ENCODE data around the gene SCTR.
"Not testable (repeated sequence)": the region's sequence is repeated elsewhere in the genome, so short reads cannot be mapped to it uniquely, and the experiment has no call there.

SCTR gene

GRCh38 chr2:119408221-119408619 lies 116.1 kb downstream of the SCTR start:
- no peak for DNase-seq (ENCODE audit: low read depth in 2 of 2)

DNA sequence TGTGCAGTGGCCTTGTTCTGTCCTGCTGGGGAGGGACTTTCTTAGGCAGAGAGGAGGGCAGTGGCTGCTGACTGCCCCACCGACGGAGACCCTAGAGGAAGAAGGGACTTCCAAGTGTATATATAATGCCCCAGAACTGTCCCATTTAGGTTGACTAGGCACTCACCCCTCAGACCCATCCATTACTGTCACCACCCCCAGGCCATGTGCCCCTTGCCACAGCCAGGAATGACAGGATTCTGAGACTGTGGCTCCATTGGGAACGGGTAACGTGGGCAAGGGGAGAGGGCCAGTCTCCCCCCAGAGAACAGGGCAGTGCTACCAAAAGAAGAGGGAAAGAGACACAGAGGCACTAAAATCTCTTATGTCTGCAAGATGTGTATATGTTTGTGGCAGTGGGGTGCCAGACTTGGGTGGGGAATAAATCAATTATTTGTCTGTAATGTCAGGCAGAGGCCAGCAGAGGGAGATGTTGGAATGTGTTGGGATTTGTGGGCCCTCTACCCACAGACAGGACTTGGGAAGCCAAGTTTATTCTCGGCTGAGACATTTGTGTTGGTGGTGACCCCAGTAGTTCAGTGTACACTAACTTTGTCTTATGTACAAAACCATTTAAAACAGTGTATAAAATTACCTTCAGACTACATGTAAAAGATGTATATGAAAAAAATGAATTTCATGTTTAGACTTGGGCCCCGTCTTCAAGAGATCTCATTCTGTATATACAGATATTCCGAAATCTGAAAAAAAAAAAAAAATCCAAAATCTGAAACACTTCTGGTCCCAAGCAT lies 116.7 kb downstream of the SCTR start:
- DNase-seq (ENCODE audit: low read depth in 2 of 2) = no peak

DNA sequence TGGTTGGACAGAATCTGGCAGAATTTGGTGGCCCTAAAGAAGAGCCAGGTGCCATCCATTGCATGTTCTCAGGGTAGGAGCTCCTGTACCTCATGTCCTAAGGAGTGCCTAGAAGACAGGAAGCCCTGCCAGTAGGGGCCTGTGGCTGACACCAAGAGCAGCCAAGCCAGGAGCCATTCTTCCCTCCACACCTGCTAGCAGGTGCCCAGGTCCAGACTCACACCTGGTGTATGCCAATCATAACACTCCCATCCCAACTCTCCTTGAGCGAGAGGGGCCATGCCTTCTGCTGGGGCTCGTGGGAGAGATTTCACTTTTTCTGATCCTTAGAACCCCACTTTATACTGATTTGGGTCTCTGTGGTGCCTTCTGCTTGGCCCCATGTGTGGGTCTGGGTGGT lies 119.1 kb downstream of the SCTR start:
- DNase-seq (ENCODE audit: low read depth in 2 of 2) = no peak

DNA sequence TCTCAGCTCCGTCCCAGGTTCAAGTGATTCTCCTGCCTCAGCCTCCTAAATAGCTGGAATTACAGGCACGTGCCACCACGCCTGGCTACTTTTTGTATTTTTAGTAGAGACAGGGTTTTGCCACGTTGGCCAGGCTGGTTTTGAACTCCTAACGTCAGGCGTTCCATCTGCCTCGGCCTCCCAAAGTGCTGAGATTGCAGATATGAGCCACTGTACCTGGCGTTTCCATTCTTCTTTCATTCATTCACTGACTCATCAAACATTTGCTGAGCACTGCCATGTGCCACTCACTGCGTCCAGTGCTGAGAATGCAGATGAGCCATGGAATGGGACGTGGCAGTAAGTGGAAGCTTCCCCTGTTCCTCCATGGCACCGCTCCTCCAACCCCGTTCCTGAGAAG lies 120.7 kb downstream of the SCTR start:
- not testable (repeated sequence) for DNase-seq (ENCODE audit: low read depth in 2 of 2)

DNA sequence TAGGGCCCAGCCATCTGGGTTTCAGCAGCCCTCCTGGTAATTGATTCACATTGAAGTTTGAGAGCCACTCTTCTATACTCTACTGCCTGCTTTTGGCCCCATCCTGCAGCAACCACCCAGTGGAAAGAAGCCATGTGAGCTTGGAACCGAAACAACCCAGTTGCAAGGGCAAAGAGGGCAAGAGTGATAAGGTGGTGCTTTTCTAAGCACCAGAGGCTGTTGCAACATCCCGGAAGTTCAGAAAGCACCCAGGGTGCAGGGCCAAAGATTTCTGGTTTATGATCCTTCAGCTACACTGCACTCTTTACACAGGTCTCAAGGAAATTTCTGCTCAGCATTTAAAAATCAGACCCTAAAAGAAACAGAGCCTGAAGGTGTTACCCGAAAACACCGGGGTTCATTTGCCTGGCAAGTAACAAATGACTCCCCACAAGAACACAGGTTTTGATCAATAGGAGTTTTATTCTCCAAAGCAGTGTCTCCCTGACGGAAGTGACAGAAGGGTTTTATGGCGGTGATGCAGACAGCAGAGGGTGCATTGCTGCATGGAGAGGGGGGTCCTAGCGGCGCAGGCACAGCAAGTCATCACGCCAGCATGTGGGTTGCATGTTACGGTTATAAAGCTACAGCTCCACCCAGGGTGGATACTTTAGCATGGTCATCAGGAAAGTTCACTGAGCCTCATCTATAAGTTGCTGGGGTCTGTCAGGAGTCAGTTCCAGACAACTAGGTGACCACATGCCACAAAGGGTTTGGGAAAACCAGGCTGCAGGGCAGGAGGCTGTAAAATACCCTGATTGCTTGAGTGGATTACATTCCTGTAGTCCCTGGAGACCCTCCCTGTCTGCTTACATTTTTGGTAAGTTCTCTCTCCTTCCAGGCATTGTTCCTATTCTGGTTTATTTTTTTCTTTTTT lies 121.4 kb downstream of the SCTR start:
- no peak for DNase-seq (ENCODE audit: low read depth in 2 of 2)

- DNase-seq (ENCODE audit: low read depth in 2 of 2) = no peak
Observed at GRCh38 chr2:119402106-119402505, 122.2 kb downstream of the SCTR start.

DNA sequence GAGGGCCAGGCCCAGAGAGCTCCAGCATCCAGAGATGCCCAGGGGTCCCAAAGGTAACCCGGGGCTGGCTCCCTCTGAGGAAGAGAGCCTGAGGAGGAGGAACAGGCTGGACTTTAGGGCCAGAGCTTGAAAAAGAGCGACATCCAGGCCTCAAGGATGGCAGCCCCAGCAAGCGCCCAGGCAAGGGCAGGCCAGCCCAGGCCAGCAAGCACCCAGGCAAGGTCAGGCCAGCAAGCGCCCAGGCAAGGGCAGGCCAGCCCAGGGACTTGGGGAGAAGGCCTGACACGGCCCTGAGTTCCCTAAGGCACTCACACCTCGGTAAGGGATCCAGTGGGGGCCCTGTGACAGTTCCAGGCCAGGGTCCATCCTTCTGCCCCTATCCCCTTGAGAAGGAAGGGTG lies 127.1 kb downstream of the SCTR start:
- no peak for DNase-seq (ENCODE audit: low read depth in 2 of 2)

DNA sequence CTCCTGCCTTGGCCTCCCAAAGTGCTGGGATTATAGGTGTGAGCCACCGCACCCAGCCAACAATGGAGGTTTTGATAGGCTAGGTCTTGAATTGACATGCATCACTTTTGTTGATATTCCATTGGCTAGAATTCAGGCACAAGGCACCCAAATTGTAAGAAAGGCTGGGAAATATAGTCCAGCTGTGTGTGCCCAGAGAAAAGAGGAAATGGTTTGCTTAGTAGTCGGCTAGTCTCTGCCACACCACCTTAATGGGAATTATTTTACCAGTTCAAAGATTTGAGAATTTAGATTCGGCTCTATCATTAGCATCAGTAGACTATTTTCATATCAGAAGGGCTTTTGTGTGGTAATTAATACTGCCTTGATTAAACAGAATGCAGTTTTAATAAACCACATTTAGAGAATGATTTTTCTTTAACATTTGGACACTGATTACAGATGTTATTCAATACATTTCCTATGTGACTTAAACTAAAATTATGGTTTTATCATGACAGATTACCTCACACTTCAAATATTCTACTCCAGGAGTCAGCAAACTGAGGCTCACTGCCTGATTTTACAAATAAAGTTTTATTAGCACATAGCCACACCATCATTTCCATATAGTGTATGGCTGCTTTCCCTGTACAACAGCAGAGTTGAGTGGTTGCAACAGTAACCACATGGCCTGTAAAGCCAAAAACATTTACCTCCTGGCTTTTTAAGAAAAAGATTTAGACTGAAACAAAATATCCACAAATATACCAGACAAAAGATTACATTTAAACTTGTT lies 130.1 kb downstream of the SCTR start:
- DNase-seq (ENCODE audit: low read depth in 2 of 2) = no peak
